Keratinocyte (primary cell): Measurements from ENCODE around the gene SLC12A3. TPM values are rescaled to one million over a fixed set of nuclear protein-coding genes. Genes with fewer than 3 reads are reported as not detected.

Experiments
- DNase-seq: peaks from one replicate; pipeline ENCODE4 v3.0.0-alpha.2; 2011; ENCODE audit warnings: low read depth, missing footprints, low spot score
- FAIRE-seq: peaks from 2 replicates; lab custom pipeline; 2011; peaks lifted over from hg19 to GRCh38; lab: Jason Lieb, UNC
- H2AFZ ChIP-seq: 2 replicates; pipeline ENCODE4 v1.6.0; 2012; ENCODE audit warnings: low read length, control low read depth, inconsistent platforms; ENCODE audit not compliant: control insufficient read depth
- H3K27ac ChIP-seq: 2 replicates; pipeline ENCODE4 v1.5.1; 2011; ENCODE audit warnings: low read length; ENCODE audit not compliant: control insufficient read depth, insufficient read depth
- H3K27me3 ChIP-seq: 3 replicates; pipeline ENCODE4 v1.6.0; 2011; ENCODE audit warnings: low read length; ENCODE audit not compliant: control insufficient read depth, insufficient read depth; ENCODE audit errors: extremely low read depth
- H3K36me3 ChIP-seq, 2 experiments: 2 replicates in 1 of 2; 3 replicates in 1 of 2; pipeline ENCODE4 v1.5.1; 2011; ENCODE audit warnings: low read length in 2 of 2, mild to moderate bottlenecking in 1 of 2; ENCODE audit not compliant: control insufficient read depth in 2 of 2, insufficient read depth in 2 of 2; ENCODE audit errors: extremely low read depth in 1 of 2
- H3K4me1 ChIP-seq: 3 replicates; pipeline ENCODE4 v1.5.1; 2011; ENCODE audit warnings: low read length; ENCODE audit not compliant: control insufficient read depth, insufficient read depth; ENCODE audit errors: extremely low read depth
- H3K4me2 ChIP-seq: 3 replicates; pipeline ENCODE4 v1.6.0; 2011; ENCODE audit warnings: low read depth, low read length; ENCODE audit not compliant: control insufficient read depth, insufficient read depth; ENCODE audit errors: extremely low read depth
- H3K4me3 ChIP-seq, 3 experiments: fragments of 200-600 bp in 1 of 3; sonication (generic) in 1 of 3; 2 replicates in 2 of 3; 3 replicates in 1 of 3; pipeline ENCODE4 v1.5.1; 2011 to 2016; ENCODE audit warnings: low read length in 3 of 3, mild to moderate bottlenecking in 3 of 3, control low read depth in 2 of 3, inconsistent platforms in 1 of 3, low read depth in 1 of 3, mixed read lengths in 1 of 3, mixed run types in 1 of 3, moderate library complexity in 1 of 3; ENCODE audit not compliant: control insufficient read depth in 2 of 3, insufficient read depth in 2 of 3; ENCODE audit errors: extremely low read depth in 1 of 3
- H3K79me2 ChIP-seq: 2 replicates; pipeline ENCODE4 v1.6.0; 2012; ENCODE audit warnings: low read length; ENCODE audit not compliant: control insufficient read depth, insufficient read depth
- H3K9ac ChIP-seq: 3 replicates; pipeline ENCODE4 v1.6.0; 2011; ENCODE audit warnings: low read length; ENCODE audit not compliant: control insufficient read depth, insufficient read depth; ENCODE audit errors: extremely low read depth
- H3K9me1 ChIP-seq: 3 replicates; pipeline ENCODE4 v1.6.0; 2011; ENCODE audit warnings: low read length; ENCODE audit not compliant: control insufficient read depth, insufficient read depth; ENCODE audit errors: extremely low read depth
- H3K9me3 ChIP-seq: 2 replicates; pipeline ENCODE4 v1.5.1; 2012; ENCODE audit warnings: low read depth, low read length; ENCODE audit not compliant: control insufficient read depth
- H4K20me1 ChIP-seq: 3 replicates; pipeline ENCODE4 v1.6.0; 2011; ENCODE audit warnings: low read length; ENCODE audit not compliant: control insufficient read depth, insufficient read depth; ENCODE audit errors: extremely low read depth
- CTCF ChIP-seq, 3 experiments: IDR thresholded peaks in 1 of 3; conservative IDR thresholded peaks in 1 of 3; optimal IDR thresholded peaks in 1 of 3; 2 replicates in 2 of 3; 3 replicates in 1 of 3; pipeline versions ENCODE3 to v1.5.1; 2011; ENCODE audit warnings: low read length in 3 of 3, mild to moderate bottlenecking in 3 of 3, moderate library complexity in 2 of 3, control low read depth in 1 of 3, inconsistent platforms in 1 of 3; ENCODE audit not compliant: insufficient read depth in 2 of 3; ENCODE audit errors: extremely low read depth in 1 of 3
- EZH2 ChIP-seq: IDR thresholded peaks from one replicate; pipeline ENCODE4 v1.6.1; 2012; ENCODE audit warnings: inconsistent platforms, mild to moderate bottlenecking, low read length, moderate library complexity
- dilution Hi-C: fragments of 300-500 bp; cut with MboI; formaldehyde crosslinking; loops from one replicate; pipeline ENCODE4 v1.7.0; 2020; ENCODE audit warnings: low sequenced_read_pairs; ENCODE audit not compliant: extremely low pct_ligation_motif_present
- polyA plus RNA-seq, 5 experiments: library from polyadenylated mRNA; depleted of rRNA in 3 of 5; stranded (reverse) in 3 of 5; stranded (forward) in 1 of 5; unstranded in 1 of 5; fragments of >200 nt; gene quantifications; 1 replicate in 1 of 5; 2 replicates in 3 of 5; 3 replicates in 1 of 5; pipeline versions ENCODE4 v1.2.1 to v1.2.3, GENCODE V29; 2011 to 2012; ENCODE audit warnings: missing spikeins in 2 of 5, low read depth in 1 of 5, low replicate concordance in 1 of 5

SLC12A3 gene
- polyA plus RNA-seq, 1 donor (not counting 4 experiments of a cell fraction or from before 2014, with no cell fraction given) = not detected

GRCh38 chr16:56956756-56957155 lies 91.7 kb downstream of the SLC12A3 start:
- TF ChIP-seq EZH2 = no peak
- no peak for TF ChIP-seq CTCF (optimal IDR thresholded peaks at IDR 0.05 in 1 of 3, IDR thresholded peaks at IDR 0.05 in 1 of 3, conservative IDR thresholded peaks at IDR 0.05 in 1 of 3; ENCODE audit: extremely low read depth in 1 of 3, insufficient read depth in 2 of 3, low read length in 3 of 3)

GRCh38 chr16:56960681-56961281 lies 95.8 kb downstream of the SLC12A3 start:
- H3K79me2 ChIP-seq = no peaks in the 10 kb centered on the region
- dilution Hi-C loops = no loop called here
- no peaks in the 10 kb centered on the region for H3K4me1 ChIP-seq
- DNase-seq (no peak), FAIRE-seq (no peak)
- no peaks in the 10 kb centered on the region for H3K36me3 ChIP-seq
- H3K9me3 ChIP-seq = no peaks in the 10 kb centered on the region
- no peak for TF ChIP-seq EZH2
- no peak for TF ChIP-seq CTCF (optimal IDR thresholded peaks at IDR 0.05 in 1 of 3, IDR thresholded peaks at IDR 0.05 in 1 of 3, conservative IDR thresholded peaks at IDR 0.05 in 1 of 3; ENCODE audit: extremely low read depth in 1 of 3, insufficient read depth in 2 of 3, low read length in 3 of 3)
- H3K9ac ChIP-seq = no peak overlapping the region
- H3K27ac ChIP-seq = no peak overlapping the region
- no peaks in the 10 kb centered on the region for H4K20me1 ChIP-seq
- no peak overlapping the region for H2AFZ ChIP-seq
- H3K4me3 ChIP-seq = no peak overlapping the region
- no peak overlapping the region for H3K4me2 ChIP-seq
- no peaks in the 10 kb centered on the region for H3K27me3 ChIP-seq
- H3K9me1 ChIP-seq = no peaks in the 10 kb centered on the region

More at GRCh38 chr16:56956756-56957155, 91.7 kb downstream of the SLC12A3 start:
- Histone ChIP-seq H3K9me3 (no peaks in the 10 kb centered on the region), H3K36me3 (no peaks in the 10 kb centered on the region), H4K20me1 (no peaks in the 10 kb centered on the region), H3K4me2 (no peak overlapping the region), H3K79me2 (no peaks in the 10 kb centered on the region), H3K4me1 (no peaks in the 10 kb centered on the region), H3K4me3 (no peak overlapping the region), H2AFZ (no peak overlapping the region), H3K9me1 (no peaks in the 10 kb centered on the region), H3K27ac (no peak overlapping the region), H3K27me3 (no peaks in the 10 kb centered on the region), H3K9ac (no peak overlapping the region)
- dilution Hi-C loops = no loop called here
- DNase-seq (no peak), FAIRE-seq (no peak)
